AG09309 (cell line): ENCODE data around the gene TP73.

Experiments
- DNase-seq: peaks from one replicate; pipeline ENCODE4 v3.0.0-alpha.2; 2010; ENCODE audit warnings: low read depth
- H3K4me3 ChIP-seq: 2 replicates; pipeline ENCODE4 v1.5.1; 2011; ENCODE audit warnings: mild to moderate bottlenecking, low read depth, low read length, moderate library complexity; ENCODE audit not compliant: control insufficient read depth
- TF ChIP-seq, protein P1 (sequence below): IDR thresholded peaks from 2 replicates; pipeline ENCODE4 v1.5.1; 2011; ENCODE audit warnings: mild to moderate bottlenecking, low read depth, low read length, inconsistent platforms; ENCODE audit not compliant: insufficient read depth, control insufficient read depth; ENCODE audit errors: missing control alignments

Gene TP73

DNA sequence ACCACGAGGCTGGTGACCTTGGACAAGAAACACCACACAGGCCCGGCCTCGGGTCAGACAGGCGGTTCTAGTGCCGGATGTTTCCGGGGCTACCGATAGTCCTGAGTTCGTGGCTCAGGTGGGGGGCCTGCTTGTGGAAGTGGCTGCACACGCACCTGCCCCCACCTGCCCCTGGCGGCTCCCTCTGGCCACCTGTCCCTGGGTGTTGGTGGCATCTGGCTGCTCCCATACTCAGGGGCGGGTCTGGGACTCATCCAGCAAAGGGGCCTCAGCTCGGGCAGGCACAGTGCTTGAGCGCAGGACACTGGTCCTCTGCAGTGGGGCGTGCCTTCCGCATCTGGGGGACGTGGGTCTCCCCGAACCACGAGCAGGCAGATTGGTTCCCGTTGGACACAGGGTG, 33.6 kb downstream of the TP73 start:
- no peak for DNase-seq
- TF ChIP-seq, protein P1, sequence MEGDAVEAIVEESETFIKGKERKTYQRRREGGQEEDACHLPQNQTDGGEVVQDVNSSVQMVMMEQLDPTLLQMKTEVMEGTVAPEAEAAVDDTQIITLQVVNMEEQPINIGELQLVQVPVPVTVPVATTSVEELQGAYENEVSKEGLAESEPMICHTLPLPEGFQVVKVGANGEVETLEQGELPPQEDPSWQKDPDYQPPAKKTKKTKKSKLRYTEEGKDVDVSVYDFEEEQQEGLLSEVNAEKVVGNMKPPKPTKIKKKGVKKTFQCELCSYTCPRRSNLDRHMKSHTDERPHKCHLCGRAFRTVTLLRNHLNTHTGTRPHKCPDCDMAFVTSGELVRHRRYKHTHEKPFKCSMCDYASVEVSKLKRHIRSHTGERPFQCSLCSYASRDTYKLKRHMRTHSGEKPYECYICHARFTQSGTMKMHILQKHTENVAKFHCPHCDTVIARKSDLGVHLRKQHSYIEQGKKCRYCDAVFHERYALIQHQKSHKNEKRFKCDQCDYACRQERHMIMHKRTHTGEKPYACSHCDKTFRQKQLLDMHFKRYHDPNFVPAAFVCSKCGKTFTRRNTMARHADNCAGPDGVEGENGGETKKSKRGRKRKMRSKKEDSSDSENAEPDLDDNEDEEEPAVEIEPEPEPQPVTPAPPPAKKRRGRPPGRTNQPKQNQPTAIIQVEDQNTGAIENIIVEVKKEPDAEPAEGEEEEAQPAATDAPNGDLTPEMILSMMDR = no peak
- no peak overlapping the region for H3K4me3 ChIP-seq

DNA sequence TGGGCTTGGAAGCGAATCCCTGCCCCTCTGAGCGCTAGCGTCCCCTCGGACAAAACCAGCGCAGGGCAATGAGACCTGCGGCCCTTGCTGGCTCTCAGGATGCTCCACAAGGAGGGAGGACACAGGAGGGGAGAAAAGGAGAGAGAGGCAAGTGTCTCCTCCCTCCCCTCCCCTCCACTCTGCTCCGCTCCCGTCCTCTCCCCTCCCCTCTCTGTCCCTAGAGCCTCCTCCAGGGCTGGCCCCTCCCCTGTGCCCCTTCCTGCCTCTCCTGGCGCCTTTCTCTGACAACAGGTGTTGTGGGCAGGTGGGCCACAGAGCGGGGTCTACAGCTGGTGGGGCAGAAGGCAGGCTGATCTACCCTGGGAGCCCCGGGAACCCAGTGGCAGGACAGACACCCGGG, 35.2 kb downstream of the TP73 start:
- H3K4me3 ChIP-seq = no peak overlapping the region
- DNase-seq = no peak
- TF ChIP-seq, protein P1 = no peak

DNA sequence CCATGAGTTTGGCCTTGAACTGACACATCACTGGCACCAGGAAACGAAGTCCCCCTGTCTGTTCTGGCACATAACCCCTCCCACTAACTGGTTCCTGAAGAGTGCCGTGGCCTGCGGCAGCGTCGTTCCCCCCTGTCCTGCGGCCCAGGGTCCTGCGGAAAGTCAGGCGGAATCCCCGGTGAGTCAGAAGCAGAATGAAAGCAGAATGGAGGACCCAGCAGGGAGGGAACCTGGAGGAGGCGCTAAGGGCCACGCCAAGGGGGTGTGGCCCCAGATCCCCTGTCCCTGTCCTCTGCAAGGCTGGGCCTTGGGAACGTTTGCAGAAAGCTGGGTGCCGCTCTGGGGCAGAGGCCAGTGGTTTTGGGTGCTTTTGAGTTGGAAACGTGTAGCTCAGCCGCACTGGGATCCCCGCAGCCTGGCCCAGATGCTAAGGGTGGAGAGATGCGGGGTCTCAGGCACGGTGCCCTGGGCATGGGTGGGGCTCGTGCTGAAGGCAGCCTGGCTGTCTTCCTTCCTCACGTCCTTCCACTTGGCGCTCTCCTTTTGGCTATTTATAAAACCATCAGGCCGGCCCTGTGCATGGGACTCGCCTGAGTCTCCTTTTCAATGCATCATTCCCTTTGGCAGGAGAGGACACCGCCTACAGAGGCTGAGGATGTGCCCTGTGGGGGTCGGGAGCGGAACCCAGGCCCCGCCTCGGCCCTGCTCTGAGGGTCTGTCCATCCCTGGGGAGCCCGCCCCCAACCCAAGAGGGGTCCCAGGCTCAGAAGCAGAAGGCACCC, 36.2 kb downstream of the TP73 start:
- DNase-seq = no peak
- TF ChIP-seq, protein P1 = no peak
- no peak overlapping the region for H3K4me3 ChIP-seq

DNA sequence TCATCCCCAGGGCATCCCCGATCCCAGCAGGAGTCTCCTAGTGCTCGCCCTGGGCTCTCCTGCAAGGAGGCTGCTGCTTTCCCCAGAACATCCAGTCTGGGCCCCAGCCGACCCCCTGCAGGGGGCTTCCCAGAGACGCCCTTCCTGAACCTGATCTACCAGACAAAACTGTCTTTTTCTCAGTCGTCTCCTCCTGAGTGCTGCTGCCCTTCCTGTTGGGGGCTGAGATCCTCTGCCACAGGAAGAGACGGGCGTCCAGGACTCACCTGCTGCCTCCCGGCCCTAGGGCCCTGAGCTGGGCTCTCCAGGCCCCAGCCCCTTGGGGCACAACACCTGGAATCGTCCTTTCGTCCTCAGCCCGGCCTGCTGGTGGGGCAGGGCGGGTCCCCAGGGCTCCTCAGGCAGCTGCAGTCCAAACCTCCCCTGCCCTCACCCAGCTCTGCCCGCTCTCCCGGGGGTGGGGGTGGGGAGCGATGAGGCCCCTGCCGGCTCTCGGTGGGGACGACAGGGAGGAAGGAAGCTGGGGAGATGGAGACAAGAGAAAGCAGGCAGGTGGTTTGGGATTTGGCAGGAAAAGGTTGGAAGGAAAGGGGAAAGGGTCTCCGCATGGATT, 36.9 kb downstream of the TP73 start:
- no peak for DNase-seq
- TF ChIP-seq, protein P1 = no peak
- no peak overlapping the region for H3K4me3 ChIP-seq

DNA sequence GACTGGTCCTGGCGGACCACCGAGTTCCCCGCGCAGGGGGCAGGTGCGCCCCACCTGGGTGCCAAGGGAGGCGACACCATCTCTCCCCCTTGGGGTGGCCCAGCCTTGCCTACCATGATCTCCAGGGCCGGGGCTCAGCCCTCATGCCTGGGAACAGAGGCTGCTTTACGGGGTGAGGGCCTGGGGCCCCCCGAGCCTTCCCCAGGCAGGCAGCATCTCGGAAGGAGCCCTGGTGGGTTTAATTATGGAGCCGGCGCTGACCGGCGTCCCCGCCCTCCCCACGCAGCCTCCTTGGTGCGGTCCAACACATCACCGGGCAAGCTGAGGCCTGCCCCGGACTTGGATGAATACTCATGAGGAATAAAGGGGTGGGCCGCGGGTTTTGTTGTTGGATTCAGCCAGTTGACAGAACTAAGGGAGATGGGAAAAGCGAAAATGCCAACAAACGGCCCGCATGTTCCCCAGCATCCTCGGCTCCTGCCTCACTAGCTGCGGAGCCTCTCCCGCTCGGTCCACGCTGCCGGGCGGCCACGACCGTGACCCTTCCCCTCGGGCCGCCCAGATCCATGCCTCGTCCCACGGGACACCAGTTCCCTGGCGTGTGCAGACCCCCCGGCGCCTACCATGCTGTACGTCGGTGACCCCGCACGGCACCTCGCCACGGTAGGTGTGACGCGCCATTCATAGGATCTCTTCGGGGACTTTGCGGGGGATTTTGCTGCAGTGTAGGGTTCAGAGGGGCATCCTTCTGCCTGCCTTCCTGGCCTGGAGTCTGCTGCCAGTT, 38.2 kb downstream of the TP73 start:
- no peak for DNase-seq
- H3K4me3 ChIP-seq = no peak overlapping the region
- TF ChIP-seq, protein P1 = no peak

DNA sequence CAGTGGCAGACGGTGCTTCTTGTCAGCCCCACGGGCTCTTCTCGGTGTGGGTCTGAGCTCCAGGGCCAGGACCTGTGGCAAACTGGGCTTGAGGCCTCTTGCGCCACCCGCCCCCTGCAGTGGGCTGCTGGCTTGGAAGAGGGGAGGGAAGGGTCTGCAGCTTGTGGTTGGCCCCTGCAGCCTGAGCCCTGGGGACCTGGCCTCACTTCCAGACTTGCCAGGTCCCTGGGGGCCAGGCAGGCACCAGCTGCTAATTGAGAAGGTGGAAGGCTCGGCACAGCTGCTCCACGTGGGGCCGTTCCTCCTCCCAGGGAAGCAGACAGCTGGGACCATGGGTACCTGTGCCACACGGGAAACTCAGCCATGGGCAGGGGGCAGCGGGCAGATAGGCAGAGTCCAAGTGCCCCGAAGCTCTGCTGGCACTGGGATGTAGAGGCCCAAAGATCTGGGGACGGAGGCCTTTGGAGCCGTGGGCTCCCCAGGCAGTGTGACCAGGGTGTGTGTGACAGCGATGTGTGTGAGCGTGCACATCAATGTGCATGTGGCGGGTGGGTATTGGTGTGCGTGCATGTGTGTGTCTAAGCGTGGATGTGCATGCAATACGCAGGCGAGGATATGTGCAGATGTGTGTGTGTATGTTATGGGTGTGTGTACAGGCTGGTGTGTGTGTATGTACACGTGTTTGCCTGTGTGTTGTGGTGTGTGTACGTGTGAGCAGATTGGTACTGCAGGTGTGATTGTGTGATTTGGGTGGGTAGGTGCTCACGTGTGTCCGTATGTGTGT, 39.3 kb downstream of the TP73 start:
- DNase-seq = no peak
- no peak overlapping the region for H3K4me3 ChIP-seq
- TF ChIP-seq, protein P1 = no peak
